ENCODE results near the gene MIF4GD. TPM values are rescaled to one million over a fixed set of nuclear protein-coding genes. Genes with fewer than 3 reads are reported as not detected.

The MIF4GD gene
- total and polyA plus RNA-seq, 10 of the 15 experiments (the other 5 are each of a cell fraction or from before 2014, with no cell fraction given): 22.8 to 96.2 (median 60.1) TPM

- TF ChIP-seq, protein P1, sequence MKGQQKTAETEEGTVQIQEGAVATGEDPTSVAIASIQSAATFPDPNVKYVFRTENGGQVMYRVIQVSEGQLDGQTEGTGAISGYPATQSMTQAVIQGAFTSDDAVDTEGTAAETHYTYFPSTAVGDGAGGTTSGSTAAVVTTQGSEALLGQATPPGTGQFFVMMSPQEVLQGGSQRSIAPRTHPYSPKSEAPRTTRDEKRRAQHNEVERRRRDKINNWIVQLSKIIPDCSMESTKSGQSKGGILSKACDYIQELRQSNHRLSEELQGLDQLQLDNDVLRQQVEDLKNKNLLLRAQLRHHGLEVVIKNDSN (IDR thresholded peaks at IDR 0.05; ENCODE audit: borderline replicate concordance, extremely low read length, insufficient read depth, low read depth, low read length): no peak
- TF ChIP-seq BCL3 (IDR thresholded peaks at IDR 0.05; ENCODE audit: borderline replicate concordance, insufficient read depth, low read depth, low read length, poor library complexity, severe bottlenecking) (no peak), FOS (IDR thresholded peaks at IDR 0.05; ENCODE audit: borderline replicate concordance, extremely low read depth, insufficient read length) (no peak), EZH2 (IDR thresholded peaks at IDR 0.05; ENCODE audit: borderline replicate concordance, control insufficient read depth, low read depth, low read length) (no peak), SMAD1 (IDR thresholded peaks at IDR 0.05; ENCODE audit: low read depth, partially characterized antibody) (no peak), RCOR1 (conservative IDR thresholded peaks at IDR 0.05; ENCODE audit: low read depth, low read length) (no peak), ZSCAN29 (IDR thresholded peaks at IDR 0.05) (no peak), SMC3 (IDR thresholded peaks at IDR 0.05; ENCODE audit: borderline replicate concordance, low read length) (peak; percentile 66; the same call in 1 of the 2 replicates), STAT3 (IDR thresholded peaks at IDR 0.05; ENCODE audit: low read depth, low read length) (no peak), MYC (IDR thresholded peaks at IDR 0.05; ENCODE audit: insufficient read depth, insufficient read length, insufficient replicate concordance, low read length, severe bottlenecking) (no peak), MYB (IDR thresholded peaks at IDR 0.05; ENCODE audit: borderline replicate concordance, low read depth, low read length) (no peak), BHLHE40 (IDR thresholded peaks at IDR 0.05; ENCODE audit: borderline replicate concordance in 1 of 2, low read depth in 2 of 2, low read length in 1 of 2) (peak; percentile 77 to 83; a peak in 3 of 4 replicates), ETV6 (conservative IDR thresholded peaks at IDR 0.05 in 1 of 2, IDR thresholded peaks at IDR 0.05 in 1 of 2; ENCODE audit: borderline replicate concordance in 1 of 2, low read depth in 1 of 2) (no peak), SMAD5 (IDR thresholded peaks at IDR 0.05; ENCODE audit: low read depth) (no peak), FOXK2 (IDR thresholded peaks at IDR 0.05) (peak; percentile 53), TCF12 (IDR thresholded peaks at IDR 0.05; ENCODE audit: low read depth, low read length) (no peak), CEBPB (IDR thresholded peaks at IDR 0.05; ENCODE audit: borderline replicate concordance in 1 of 2, low read depth in 2 of 2, low read length in 2 of 2) (no peak), ZNF622 (IDR thresholded peaks at IDR 0.05) (no peak)
- TF ChIP-seq, protein P2, sequence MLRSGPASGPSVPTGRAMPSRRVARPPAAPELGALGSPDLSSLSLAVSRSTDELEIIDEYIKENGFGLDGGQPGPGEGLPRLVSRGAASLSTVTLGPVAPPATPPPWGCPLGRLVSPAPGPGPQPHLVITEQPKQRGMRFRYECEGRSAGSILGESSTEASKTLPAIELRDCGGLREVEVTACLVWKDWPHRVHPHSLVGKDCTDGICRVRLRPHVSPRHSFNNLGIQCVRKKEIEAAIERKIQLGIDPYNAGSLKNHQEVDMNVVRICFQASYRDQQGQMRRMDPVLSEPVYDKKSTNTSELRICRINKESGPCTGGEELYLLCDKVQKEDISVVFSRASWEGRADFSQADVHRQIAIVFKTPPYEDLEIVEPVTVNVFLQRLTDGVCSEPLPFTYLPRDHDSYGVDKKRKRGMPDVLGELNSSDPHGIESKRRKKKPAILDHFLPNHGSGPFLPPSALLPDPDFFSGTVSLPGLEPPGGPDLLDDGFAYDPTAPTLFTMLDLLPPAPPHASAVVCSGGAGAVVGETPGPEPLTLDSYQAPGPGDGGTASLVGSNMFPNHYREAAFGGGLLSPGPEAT (IDR thresholded peaks at IDR 0.05; ENCODE audit: low read depth): peak; percentile 47; the same call in 1 of the 2 replicates
- TF ChIP-seq, protein P3, sequence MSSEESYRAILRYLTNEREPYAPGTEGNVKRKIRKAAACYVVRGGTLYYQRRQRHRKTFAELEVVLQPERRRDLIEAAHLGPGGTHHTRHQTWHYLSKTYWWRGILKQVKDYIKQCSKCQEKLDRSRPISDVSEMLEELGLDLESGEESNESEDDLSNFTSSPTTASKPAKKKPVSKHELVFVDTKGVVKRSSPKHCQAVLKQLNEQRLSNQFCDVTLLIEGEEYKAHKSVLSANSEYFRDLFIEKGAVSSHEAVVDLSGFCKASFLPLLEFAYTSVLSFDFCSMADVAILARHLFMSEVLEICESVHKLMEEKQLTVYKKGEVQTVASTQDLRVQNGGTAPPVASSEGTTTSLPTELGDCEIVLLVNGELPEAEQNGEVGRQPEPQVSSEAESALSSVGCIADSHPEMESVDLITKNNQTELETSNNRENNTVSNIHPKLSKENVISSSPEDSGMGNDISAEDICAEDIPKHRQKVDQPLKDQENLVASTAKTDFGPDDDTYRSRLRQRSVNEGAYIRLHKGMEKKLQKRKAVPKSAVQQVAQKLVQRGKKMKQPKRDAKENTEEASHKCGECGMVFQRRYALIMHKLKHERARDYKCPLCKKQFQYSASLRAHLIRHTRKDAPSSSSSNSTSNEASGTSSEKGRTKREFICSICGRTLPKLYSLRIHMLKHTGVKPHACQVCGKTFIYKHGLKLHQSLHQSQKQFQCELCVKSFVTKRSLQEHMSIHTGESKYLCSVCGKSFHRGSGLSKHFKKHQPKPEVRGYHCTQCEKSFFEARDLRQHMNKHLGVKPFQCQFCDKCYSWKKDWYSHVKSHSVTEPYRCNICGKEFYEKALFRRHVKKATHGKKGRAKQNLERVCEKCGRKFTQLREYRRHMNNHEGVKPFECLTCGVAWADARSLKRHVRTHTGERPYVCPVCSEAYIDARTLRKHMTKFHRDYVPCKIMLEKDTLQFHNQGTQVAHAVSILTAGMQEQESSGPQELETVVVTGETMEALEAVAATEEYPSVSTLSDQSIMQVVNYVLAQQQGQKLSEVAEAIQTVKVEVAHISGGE (CRISPR knock-in tag; IDR thresholded peaks at IDR 0.05): no peak
Measured at GRCh38 chr17:75289832-75290337, 18.9 kb upstream of the MIF4GD start (continued).
